Measurements from ENCODE around the gene AKAP14. TPM values are rescaled to one million over a fixed set of nuclear protein-coding genes. Genes with fewer than 3 reads are reported as not detected.
A peak's percentile ranks its signal among the peaks of the same experiment; 100 is the strongest.

AKAP14 gene
- total and polyA plus RNA-seq, 8 donors: not detected

- DNase-seq: peak in 1 of 2 donors; percentile 60
- 1 to 44% (median 5%) methylated on average over 17 to 25 of the region's 25 CpGs for WGBS, 5 donors
- TF ChIP-seq EP300 (IDR thresholded peaks at IDR 0.05) (no peak), CTCF (IDR thresholded peaks at IDR 0.05) (no peak), POLR2AphosphoS5 (IDR thresholded peaks at IDR 0.05) (no peak), POLR2A (IDR thresholded peaks at IDR 0.05) (no peak)
- Histone ChIP-seq H3K9me3 (peaks cover 0 to 10% (median 0%) of the 10 kb centered on the region in 4 donors), H3K27ac (peak overlapping the region; percentile 81 to 94 (median 92)), H3K4me3 (peak overlapping the region; percentile 55 to 64 (median 58)), H3K27me3 (no peaks in the 10 kb centered on the region), H3K4me1 (peaks cover 6 to 40% (median 14%) of the 10 kb centered on the region in 4 donors), H3K36me3 (peaks cover 0 to 8% (median 4%) of the 10 kb centered on the region in 4 donors)
- intact Hi-C loops (cut with DNase I; ENCODE audit: low total_unique reads): no loop called here
Observed at GRCh38 chrX:119870626-119871131, 25.0 kb upstream of the AKAP14 start.

DNA sequence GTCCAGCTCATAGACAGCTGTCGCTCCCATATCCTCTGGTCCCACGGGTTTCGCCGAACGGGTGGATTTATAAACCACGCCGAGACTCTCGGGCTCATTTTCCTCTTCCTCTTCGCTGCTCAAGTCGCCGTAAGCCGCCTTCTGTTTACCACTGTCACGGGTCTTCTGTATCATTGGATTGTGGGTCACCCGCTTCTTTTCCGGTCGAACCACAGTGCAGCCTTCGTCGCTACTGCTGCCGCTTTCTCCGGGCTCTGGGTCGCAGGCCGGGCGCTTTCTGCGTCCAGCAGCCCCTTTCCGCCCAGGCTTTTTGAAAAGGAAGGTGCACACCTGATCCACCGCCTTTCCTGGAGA lies 24.5 kb upstream of the AKAP14 start:
- DNase-seq: no peak
- 0 to 36% (median 4%) methylated on average over 22 to 26 of the region's 26 CpGs for WGBS, 5 donors
- peaks cover 0 to 12% (median 9%) of the 10 kb centered on the region in 4 donors for H3K36me3 ChIP-seq
- H3K4me1 ChIP-seq: peaks cover 6 to 40% (median 14%) of the 10 kb centered on the region in 4 donors
- H3K27ac ChIP-seq: peak overlapping the region; percentile 81 to 94 (median 92)
- peaks cover 0 to 10% (median 0%) of the 10 kb centered on the region in 4 donors for H3K9me3 ChIP-seq
- TF ChIP-seq POLR2A (IDR thresholded peaks at IDR 0.05): no peak
- TF ChIP-seq CTCF (IDR thresholded peaks at IDR 0.05): no peak
- no peak for TF ChIP-seq EP300 (IDR thresholded peaks at IDR 0.05)
- TF ChIP-seq POLR2AphosphoS5 (IDR thresholded peaks at IDR 0.05): no peak
- peak overlapping the region; percentile 55 to 64 (median 58) for H3K4me3 ChIP-seq
- intact Hi-C loops (cut with DNase I; ENCODE audit: low total_unique reads): no loop called here
- H3K27me3 ChIP-seq: no peaks in the 10 kb centered on the region

- Histone ChIP-seq H3K4me3 (peak within 1 kb of the TSS; percentile 55 to 64 (median 58)), H3K4me1 (peaks cover 6 to 40% (median 14%) of the 10 kb centered on the region in 4 donors), H3K9me3 (peaks cover 0 to 10% (median 0%) of the 10 kb centered on the region in 4 donors), H3K36me3 (peaks cover 0 to 16% (median 15%) of the 10 kb centered on the region in 4 donors), H3K27ac (peak within 1 kb of the TSS; percentile 81 to 94 (median 92)), H3K27me3 (no peaks in the 10 kb centered on the region)
- TF ChIP-seq POLR2AphosphoS5 (IDR thresholded peaks at IDR 0.05) (peak; percentile 81 to 95 (median 91)), POLR2A (IDR thresholded peaks at IDR 0.05) (no peak)
- intact Hi-C loops (cut with DNase I; ENCODE audit: low total_unique reads): no loop called here
- peak; percentile 87 to 94 for DNase-seq
- WGBS, 5 donors: 0 to 42% (median 18%) methylated on average over 32 to 62 of the region's 62 CpGs; no CpG with 5 or more reads in 1 of the 5 donors
Observed at GRCh38 chrX:119871599-119872395, 23.9 kb upstream of the AKAP14 start, which contains the start of the genes NDUFA1 and RNF113A. Gene NDUFA1 (plus strand): TSS chrX:119871832. CDS start chrX:119871912, 80 bp downstream. Gene RNF113A (minus strand): TSS chrX:119871733. CDS start chrX:119871613, 120 bp downstream.

DNA sequence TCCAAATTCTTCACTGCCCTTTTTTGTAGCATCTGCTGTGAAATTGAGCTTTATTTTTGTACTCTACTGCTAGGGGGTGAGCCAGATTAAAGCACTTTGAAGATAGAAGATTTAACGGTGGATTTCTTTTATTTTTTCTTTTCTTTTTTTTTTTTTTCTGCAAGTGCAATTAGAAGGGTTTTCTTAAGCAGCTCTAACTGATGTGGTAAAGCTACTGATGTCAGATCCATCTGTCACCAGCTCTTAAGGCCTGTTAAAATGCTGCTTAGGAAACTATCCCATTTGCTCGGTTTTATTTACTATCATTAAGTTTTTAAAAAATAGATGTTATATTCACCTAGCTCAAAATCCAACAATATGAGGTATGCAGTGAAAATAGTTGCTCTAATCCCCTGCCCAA lies 17.0 kb upstream of the AKAP14 start:
- intact Hi-C loops (cut with DNase I; ENCODE audit: low total_unique reads): no loop called here
- Histone ChIP-seq H3K9me3 (no peaks in the 10 kb centered on the region), H3K27me3 (no peaks in the 10 kb centered on the region), H3K4me1 (peaks cover 0 to 8% (median 0%) of the 10 kb centered on the region in 4 donors), H3K27ac (no peak overlapping the region), H3K4me3 (no peak overlapping the region), H3K36me3 (peaks cover 0 to 33% (median 28%) of the 10 kb centered on the region in 4 donors)
- WGBS, 5 donors: 62 to 71% (median 69%) methylated on average over 2 of the region's 2 CpGs
- TF ChIP-seq POLR2A (IDR thresholded peaks at IDR 0.05) (no peak), POLR2AphosphoS5 (IDR thresholded peaks at IDR 0.05) (no peak), EP300 (IDR thresholded peaks at IDR 0.05) (no peak), CTCF (IDR thresholded peaks at IDR 0.05) (no peak)
- no peak for DNase-seq

Data from stomach (tissue), 9 donors.